ENCODE measurements around the gene B4GALT3.
"Not testable (repeated sequence)": the region's sequence is repeated elsewhere in the genome, so short reads cannot be mapped to it uniquely, and the experiment has no call there.

The B4GALT3 gene

DNA sequence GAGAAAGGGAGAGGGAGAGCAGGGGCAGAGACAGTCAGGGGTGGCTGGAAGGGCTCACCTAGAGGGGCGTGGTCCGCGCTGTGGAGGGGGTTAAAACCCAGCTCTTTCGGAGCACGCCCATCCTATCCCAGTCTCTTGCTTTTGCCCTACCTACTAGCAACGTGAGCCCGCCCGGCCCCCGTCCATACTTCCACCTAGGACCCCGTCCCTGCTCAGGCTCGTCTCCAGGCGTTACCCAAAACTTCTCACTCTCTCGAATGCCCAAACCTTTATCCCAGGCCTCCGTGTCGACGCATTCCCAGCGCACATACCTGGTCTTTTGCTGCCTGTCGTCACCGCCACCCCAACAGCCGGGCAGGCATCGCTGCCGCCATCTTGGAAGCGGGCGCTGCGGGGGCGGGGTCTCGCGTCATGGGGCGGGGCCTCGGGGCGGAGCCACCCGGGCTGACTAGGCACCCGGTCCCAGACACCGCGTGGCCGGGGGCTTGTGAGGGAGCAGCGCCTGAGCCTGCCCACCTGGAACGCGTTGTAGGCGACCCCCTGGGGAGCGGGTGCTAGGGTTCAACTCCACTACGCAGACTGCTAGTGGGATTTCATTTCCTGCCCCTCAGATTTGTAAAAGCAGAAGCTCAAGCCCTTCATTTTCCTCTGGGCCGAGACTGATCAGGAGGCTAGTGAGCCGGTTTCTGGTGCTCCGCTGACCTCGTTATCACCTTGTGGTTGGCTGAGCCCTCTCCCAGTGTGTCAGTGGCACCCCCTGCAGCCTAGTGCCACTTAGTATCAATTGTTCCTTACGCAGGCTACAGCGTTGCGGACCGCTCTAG, at the start of gene B4GALT3:
Gene B4GALT3, minus strand, starts transcription at position 396 of the 824 bp plus-strand sequence. CDS start 1,447 bp downstream, outside the sequence.
- DNase-seq (ENCODE audit: low spot score), result peak; percentile 85

DNA sequence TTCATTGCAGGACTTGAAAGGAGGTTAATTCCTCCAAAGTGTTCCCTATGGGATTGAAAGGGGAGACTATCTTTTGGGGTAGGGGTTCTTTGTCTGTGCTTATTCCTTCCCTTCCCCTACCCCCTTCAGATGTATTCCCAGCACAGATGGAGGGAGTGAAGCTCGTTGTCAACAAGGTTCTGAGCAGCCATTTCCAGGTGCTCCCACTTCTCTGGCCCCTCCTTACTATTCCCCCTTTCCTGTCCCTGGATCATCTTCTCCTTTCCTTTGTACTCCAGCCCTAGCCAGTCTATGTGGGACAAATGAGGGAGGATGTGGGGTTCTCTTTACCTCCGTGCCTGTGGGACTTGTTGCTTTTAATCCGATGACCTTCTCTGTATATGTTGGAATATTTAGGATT, 49.5 kb upstream of the B4GALT3 start:
- no peak for DNase-seq (ENCODE audit: low spot score)

DNA sequence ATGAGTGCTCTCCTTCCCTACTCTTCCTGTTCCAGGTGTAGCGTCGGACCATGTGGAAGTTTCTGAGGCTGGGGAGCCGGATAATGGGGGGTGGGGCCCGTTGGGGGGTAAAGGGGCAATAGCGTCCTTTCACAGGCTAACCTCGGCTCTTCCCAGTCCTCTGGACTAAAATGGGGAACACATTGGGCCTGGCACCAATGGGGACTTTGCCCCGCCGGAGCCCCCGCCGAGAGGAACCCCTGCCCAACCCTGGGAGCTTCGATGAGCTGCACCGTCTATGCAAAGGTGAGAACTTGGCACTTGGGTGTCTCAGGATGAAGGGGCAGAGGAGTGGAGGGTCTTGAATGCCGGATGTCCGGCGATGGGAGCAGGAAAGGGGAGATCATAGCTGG, 49.0 kb upstream of the B4GALT3 start:
- no peak for DNase-seq (ENCODE audit: low spot score)

DNA sequence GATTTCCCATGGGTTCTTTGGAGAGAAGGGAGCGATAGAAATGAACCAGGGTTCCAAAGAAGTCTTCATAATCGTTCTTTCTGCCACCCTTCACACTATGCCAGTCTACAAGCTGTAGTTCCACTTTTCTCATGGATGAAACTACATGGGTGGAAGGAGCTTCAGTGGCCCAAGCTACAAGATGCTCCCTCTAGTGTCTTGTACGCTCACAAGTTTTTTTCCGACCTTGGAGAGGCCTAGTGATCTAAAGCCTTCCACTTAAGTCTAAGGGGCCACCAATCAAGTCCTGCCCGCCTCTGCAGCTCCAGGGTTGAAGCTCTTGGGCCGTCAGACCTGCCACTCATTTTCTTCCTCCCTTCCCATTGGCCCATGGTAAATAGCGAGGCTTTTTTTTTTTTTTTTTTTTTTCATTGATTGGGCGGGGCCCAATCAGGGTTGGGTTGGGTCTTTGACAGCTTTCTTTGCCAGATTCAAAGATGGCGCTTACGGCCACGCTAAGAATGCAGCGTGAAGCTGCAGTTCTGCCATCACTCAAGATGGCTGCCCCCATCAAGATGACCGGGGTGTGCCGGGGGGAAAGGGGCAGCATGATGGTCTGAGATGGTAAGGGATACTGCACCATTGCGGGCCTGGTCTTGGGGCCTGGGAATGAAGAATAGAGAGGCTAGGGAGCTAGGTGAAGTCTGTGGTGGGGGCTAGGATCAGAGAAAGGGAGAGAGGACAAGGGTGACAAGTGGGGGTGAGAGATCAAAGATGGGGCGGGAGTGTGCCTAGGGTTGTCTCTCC, 48.4 kb upstream of the B4GALT3 start, which contains the start of gene TOMM40L:
Gene TOMM40L, plus strand, starts transcription at position 527 of the 786 bp plus-strand sequence. CDS start 430 bp downstream, outside the sequence.
- DNase-seq (ENCODE audit: low spot score), result peak; percentile 98

DNA sequence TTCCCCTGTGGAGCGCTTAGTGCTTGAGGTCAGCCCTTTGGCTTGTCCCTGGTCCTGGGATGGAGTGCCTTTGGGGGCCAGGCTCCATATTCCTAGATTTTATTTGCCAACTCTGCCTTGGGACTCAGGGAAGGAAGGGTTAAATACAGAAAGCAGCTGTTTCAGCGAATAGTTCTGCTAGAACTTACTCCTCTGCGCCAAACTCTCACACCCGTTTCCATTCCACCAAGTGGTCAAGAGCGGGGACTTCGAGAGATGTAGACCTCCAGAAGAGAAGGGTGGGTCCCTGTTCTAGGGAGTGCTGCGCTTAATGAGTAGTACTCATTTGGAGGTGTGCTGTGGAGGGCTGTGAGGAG, 47.8 kb upstream of the B4GALT3 start:
- DNase-seq (ENCODE audit: low spot score), result no peak

DNA sequence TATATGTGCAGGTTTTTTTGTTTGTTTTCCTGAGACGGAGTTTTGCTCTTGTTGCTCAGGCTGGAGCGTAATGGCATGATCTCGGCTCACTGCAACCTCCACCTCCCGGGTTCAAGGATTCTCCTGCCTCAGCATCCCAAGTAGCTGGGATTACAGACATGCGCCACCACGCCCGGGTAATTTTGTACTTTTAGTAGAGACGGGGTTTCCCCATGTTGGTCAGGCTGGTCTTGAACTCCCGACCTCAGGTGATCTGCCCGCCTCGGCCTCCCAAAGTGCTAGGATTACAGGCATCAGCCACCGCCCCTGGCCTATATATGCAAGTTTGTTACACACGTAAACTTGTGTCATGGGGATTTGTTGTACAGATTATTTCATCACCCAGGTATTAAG, 47.4 kb upstream of the B4GALT3 start:
- DNase-seq (ENCODE audit: low spot score), result not testable (repeated sequence)

DNA sequence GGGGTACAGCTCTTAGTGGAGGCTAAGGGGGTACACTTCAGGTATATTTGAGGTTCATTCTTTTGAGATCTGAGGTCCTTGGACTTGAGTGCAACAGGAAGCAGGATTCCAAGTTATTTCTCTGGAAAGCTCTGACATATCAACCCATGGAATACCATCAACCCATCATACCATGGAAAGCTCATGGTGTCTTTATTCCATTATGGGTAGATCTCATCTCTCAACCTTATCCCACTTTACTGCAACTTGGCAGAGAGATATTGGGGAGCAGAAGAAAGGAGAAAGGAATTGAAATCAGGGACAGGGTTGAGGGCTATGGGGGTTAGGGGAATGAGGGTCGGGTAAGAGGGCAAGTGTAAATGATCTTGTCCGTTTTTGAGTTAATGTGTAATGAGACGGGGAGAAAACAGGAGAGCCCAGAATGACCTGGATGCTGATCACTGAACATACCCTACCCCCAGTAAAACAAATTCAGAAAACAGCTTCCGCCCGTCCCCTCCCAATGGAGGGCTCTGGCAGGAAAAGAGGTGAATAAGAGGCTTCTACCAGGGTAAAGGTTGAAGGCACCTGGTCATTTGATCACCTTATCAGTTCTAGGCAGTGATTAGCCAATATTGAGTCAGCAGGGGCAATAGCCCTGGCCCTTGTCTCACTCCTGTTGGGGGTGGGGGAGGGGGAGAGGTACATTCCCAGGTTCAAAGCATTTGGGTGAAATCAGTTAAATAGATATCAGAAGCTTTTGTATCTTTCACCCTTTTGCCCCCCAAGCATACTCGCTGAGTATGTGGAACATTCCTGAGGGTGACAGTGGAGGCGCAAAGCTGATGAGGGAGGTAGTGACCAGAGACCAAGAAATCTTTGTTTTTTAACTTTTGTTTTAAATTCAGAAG, 46.7 kb upstream of the B4GALT3 start:
- no peak for DNase-seq (ENCODE audit: low spot score)

DNA sequence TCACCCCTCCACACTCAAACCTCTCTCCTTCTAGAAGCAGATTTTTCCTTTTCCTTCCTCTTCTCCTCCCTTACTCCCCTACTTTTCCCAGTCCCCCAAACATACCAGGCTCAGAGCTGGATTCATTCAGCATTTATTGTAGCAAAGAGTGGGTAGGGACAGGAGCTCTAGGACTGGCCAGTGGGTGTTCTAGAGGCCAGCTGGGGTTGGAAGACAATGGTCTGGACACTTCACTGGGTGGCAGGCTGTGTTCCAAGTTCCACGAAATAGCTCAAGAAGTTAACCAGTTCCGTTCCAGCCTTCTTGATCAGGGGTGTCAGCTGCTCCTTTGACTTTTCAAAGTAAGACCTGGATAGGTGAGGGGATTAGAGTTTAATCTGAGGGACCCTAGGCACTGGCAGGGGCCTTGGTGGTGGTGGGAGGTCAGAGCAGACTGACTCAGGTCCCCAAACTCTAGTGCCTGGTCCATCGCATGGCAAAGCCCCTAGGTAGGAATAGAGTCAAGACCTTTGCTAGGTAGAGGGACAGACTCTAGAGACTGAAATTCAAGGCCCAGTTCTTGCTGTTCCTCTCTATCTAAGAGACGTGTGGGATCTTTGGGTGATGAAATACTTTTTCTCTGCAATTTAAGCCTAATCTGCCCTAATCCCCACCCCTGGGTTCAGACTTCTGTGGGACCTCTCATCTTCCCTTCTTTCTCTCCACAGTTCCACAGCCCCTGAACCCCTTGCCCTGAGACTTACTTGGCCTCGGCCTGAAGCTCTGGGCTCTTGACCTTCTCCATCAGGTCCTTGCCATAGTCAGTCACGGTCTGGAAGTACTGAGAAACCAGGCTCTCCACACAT, 45.1 kb upstream of the B4GALT3 start:
- DNase-seq (ENCODE audit: low spot score), result no peak

DNA sequence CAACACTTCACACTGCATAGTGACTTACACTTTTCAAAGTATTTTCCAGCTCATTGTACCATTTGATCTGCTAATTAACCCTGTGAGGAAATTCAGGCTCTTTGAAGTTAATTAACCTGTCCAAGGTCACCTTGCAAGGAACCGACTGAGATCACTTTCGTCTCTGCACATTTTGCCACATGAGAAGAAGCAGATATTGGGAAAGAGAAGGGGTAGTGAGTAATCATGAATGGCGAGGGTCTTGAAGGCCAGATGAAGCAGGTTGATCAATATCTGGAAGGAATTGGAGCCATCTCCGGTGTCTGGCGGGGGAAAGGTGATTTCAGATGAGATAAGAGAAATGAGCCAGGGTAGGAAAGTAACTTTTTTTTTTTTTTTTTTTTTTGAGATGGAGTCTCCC, 42.7 kb upstream of the B4GALT3 start:
- no peak for DNase-seq (ENCODE audit: low spot score)

DNA sequence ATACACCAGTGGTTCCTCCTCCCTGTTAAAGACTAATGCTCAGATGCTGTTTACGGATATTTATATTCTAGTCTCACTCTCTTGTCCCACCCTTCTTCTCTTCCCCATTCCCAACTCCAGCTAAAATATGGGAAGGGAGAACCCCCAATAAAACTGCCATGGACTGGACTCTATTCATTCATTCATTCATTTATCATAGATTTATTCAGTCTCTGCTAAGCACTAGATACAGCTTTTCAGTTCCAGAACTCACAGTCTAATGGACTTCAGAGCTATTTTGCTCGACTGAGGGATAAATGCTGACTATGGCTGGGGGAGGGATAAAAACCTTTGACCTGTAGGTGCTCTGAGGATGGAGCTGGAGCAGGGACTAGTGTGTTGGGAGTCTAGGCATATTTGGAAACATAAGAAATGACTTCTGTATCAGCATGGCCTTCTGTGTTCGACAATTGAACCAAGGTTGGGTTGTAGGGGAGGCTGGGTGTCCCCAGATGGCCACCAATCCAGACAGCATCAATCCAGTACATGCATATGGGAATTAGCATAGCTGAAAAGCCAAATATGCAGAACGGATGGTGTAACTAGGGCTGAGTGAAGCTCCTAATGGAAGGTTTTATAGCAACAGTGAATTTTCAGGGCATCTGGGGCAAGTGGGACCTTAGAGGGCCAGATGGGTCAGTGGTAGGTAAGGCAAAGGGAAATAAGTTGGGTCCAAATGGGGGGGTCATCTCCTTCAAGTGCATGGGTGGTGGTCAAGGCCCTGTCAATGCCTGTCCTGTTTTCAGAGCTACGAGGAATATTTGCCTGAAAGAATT, 42.0 kb upstream of the B4GALT3 start:
- DNase-seq (ENCODE audit: low spot score), result no peak

DNA sequence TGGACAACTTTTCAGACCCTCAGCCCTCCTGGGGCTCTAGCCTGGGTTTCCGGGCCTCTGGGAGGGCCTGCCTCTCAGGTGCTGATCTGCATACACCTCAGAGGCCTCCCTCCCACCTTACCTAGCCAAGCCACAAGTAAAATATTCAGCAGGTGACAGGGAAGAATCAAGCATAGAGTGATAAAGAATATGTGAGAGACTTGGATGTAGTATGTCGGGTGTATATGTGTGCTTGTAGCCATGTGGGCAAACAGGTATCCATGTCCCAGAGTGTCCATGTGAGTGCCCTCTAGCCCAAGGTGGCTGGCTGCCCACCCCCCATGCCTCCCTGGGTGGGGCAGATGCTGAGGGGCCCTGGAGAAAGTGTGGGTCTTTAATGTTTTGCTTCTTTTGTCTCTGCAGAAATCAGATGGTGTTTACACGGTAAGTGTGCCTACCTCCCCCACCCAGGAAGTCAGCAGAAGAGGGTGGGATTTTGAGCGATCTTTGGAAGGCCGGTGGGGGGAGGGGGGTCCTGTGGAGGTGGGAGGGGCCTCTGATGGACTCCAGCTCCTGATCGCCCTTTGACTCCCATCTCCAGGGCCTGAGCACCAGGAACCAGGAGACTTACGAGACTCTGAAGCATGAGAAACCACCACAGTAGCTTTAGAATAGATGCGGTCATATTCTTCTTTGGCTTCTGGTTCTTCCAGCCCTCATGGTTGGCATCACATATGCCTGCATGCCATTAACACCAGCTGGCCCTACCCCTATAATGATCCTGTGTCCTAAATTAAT, 41.2 kb upstream of the B4GALT3 start:
- DNase-seq (ENCODE audit: low spot score), result no peak

DNA sequence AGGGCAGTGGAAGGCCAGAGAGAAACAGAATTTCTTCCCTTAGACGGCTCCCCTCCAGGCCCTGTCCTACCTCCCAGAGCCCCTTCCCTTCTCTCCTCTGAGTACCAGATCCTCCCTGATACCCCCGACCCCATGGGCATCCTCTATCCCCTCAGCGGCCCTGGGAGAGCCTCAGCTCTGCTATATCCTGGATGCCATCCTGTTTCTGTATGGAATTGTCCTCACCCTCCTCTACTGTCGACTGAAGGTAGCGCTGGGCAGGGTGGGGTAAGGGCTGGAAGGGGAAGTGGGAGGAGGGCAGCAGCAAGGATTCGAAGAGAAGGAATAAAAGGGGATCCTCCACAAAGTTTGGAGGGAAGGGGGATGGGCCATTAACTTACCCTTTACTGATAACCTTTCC, 40.5 kb upstream of the B4GALT3 start:
- DNase-seq (ENCODE audit: low spot score), result no peak

DNA sequence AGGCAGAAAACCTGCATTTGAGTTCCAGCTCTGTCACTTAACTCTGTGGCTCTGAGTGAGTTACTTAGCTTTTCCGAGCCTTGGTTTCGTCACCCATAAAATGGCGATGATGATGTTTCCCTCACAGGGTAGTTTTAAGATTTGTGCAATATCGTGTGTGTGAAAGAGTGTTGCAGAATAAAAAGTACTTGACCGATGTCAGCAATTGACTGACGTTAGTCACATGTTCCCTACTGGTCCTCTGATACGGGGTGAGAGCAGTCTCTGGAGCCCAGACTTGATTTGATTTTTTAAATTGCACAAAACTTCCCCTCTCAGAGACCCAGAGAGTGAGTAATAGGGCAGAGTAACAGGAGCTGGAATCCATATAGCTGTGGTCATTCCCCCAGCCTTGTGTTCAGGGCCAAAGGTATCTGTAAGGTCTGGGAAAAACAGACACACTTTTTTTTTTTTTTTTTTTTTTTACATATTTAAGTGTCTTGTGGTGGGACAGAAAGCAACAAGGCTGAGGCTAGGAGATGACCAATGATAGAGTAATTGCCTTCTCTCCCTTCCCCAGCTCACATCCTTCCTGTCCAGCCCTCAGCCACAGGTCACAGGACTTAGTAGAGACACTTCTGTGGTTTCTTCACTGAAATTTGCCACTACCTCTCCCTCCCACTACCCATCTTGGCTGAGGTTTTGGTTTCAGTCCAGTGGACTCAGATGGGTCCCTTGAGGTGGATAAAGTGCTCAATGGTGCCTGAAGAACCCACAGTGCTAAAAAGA, 39.8 kb upstream of the B4GALT3 start:
- no peak for DNase-seq (ENCODE audit: low spot score)

DNA sequence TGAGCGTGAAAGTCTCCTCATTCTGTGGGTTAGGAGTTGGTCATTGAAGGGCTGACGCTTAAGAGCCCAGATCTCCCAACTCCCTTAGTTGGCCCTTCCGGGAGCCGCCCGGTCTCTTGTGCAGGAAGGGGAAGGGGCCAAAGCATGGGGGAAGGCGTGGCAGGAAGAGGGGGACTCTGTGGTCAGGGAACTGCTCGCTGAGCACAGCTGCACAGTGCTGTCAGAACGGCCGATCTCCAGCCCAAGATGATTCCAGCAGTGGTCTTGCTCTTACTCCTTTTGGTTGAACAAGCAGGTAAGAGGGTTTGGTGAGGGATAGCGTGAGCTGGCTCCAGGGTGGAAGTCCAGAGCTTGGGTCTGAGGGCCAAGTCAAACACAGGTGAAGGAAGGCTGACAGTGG, 37.8 kb upstream of the B4GALT3 start, which contains the start of gene FCER1G:
Gene FCER1G, plus strand, starts transcription at position 220 of the 400 bp plus-strand sequence. Its CDS starts 27 bp downstream, at position 247.
- no peak for DNase-seq (ENCODE audit: low spot score)

DNA sequence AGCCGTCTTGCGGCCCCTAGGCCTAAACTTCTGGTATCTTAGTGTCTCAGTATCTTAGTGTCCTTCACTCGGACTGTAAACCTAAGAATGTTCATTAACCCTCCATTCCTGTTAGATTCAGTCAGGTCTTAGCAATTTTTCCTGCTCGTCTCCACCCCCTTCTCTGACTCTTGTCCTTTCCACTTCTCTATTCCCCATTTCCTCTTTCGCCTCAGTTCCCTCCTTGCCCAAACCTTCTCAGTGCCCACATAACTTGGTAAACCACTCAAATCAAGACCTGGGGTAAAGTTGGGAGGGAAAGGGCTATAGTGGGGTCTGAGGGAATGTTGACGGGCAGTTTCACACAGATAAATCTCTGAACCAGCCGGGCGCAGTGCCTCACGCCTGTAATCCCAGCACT, 37.1 kb upstream of the B4GALT3 start:
- no peak for DNase-seq (ENCODE audit: low spot score)

DNA sequence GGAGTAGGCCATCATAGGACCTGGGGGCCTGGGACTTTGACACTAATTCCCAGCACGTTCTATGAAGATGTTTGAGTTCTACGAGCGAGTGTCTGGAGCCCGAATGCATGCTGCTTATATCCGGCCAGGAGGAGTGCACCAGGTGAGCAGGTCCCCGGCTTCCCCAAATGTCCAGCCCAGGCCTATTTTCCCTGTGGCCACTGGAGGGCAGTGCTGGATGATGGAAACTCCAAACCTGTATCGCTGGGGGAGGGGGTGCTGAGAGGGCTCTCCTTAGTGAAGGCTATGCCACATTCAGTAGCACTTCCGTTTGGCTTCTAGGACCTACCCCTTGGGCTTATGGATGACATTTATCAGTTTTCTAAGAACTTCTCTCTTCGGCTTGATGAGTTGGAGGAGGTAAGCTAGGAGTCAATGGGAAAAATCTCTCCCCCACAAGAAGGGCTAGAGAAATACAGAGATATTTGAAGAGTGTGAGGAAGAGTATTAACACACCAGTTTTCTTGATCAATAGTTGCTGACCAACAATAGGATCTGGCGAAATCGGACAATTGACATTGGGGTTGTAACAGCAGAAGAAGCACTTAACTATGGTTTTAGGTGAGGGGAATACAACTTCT, 32.6 kb upstream of the B4GALT3 start:
- DNase-seq (ENCODE audit: low spot score), result no peak

DNA sequence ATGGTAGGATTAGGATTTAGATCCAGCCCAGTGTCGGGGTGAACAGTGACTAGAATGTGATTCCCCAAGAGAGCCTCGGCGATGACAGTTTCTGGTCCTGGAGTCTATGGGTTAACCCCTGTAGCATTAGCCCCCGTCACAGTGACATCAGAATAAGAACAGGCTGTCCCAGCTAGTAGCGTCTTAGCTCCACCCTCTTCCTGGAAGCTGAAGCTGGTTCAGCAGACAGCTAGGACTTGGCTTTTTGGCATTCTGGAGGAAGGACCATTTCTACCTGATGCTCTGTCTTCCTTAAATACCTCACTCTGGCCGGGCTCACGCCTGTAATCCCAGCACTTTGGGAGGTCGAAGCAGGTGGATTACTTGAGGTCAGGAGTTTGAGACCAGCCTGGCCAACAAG, 29.9 kb upstream of the B4GALT3 start:
- DNase-seq (ENCODE audit: low spot score), result no peak
